H1 (cell line): ENCODE measurements around the gene SH3RF2. TPM values are rescaled to one million over a fixed set of nuclear protein-coding genes. Genes with fewer than 3 reads are reported as not detected.

Source experiments
- CTCF ChIA-PET: fragments of 300-600 bp; sonication (Branson Sonifier 250); formaldehyde crosslinking; loops from one replicate; lab custom pipeline; 2021; ENCODE audit not compliant: partially characterized antibody; lab: Charles Lee
- POLR2A ChIA-PET: fragments of 300-600 bp; sonication (Branson Sonifier 250); formaldehyde crosslinking; loops from one replicate; lab custom pipeline; 2021; ENCODE audit warnings: inconsistent platforms; ENCODE audit not compliant: partially characterized antibody; lab: Charles Lee
- DNase-seq, 2 experiments: peaks; one replicate each; pipeline versions ENCODE4 v3.0.0 to v3.0.0-alpha.2; 2010 to 2022; ENCODE audit warnings: low spot score in 2 of 2, low read depth in 1 of 2, mixed read lengths in 1 of 2
- FAIRE-seq: peaks from 2 replicates; lab custom pipeline; 2011; peaks lifted over from hg19 to GRCh38; lab: Jason Lieb, UNC
- H2AFZ ChIP-seq: 2 replicates; pipeline ENCODE4 v1.8.1; 2012; ENCODE audit warnings: low read length, inconsistent platforms
- H2AK5ac ChIP-seq: 2 replicates; pipeline ENCODE4 v1.6.1; 2013; ENCODE audit warnings: low read depth, low read length
- H2BK120ac ChIP-seq: replicated peaks from 2 replicates; pipeline ENCODE3; 2013; ENCODE audit warnings: low read depth, low read length, inconsistent platforms
- H2BK12ac ChIP-seq: 2 replicates; pipeline ENCODE4 v1.6.1; 2013; ENCODE audit warnings: low read depth, low read length
- H2BK15ac ChIP-seq: 2 replicates; pipeline ENCODE4 v1.6.1; 2013; ENCODE audit warnings: low read length
- H2BK20ac ChIP-seq: 2 replicates; pipeline ENCODE4 v1.6.1; 2013; ENCODE audit warnings: low read length
- H2BK5ac ChIP-seq: 2 replicates; pipeline ENCODE4 v1.6.1; 2013; ENCODE audit warnings: low read depth, low read length
- H3K14ac ChIP-seq: 2 replicates; pipeline ENCODE4 v1.6.1; 2013; ENCODE audit warnings: inconsistent platforms; ENCODE audit not compliant: insufficient read length
- H3K18ac ChIP-seq: 2 replicates; pipeline ENCODE4 v1.6.1; 2013; ENCODE audit warnings: low read length; ENCODE audit errors: extremely low read depth
- H3K23ac ChIP-seq: 2 replicates; pipeline ENCODE4 v1.6.1; 2013; ENCODE audit warnings: inconsistent platforms; ENCODE audit not compliant: insufficient read length
- H3K23me2 ChIP-seq: 2 replicates; pipeline ENCODE4 v1.6.1; 2013; ENCODE audit warnings: low read depth, low read length
- H3K27ac ChIP-seq: 2 replicates; pipeline ENCODE4 v1.6.1; 2011; ENCODE audit warnings: low read depth, low read length, inconsistent platforms
- H3K27me3 ChIP-seq, 4 experiments: replicated peaks in 1 of 4; 1 replicate in 1 of 4; 2 replicates in 3 of 4; pipeline versions ENCODE4 v1.6.1 to v1.8.1; 2011 to 2013; ENCODE audit warnings: low read length in 3 of 4, mild to moderate bottlenecking in 3 of 4, inconsistent platforms in 2 of 4, mixed read lengths in 2 of 4, moderate library complexity in 1 of 4; ENCODE audit not compliant: control insufficient read depth in 3 of 4, insufficient read depth in 3 of 4; ENCODE audit errors: extremely low read depth in 1 of 4
- H3K36me3 ChIP-seq, 4 experiments: 2 replicates each; pipeline versions ENCODE4 v1.6.1 to v1.8.1; 2011 to 2013; ENCODE audit warnings: mild to moderate bottlenecking in 4 of 4, low read length in 3 of 4, moderate library complexity in 2 of 4, control low read depth in 1 of 4, inconsistent platforms in 1 of 4; ENCODE audit not compliant: insufficient read depth in 4 of 4, control insufficient read depth in 2 of 4
- H3K4ac ChIP-seq: replicated peaks from 2 replicates; pipeline ENCODE3; 2013; ENCODE audit warnings: low read length, low read depth, mixed read lengths, inconsistent platforms; ENCODE audit not compliant: insufficient read length
- H3K4me1 ChIP-seq, 4 experiments: replicated peaks in 1 of 4; 1 replicate in 1 of 4; 2 replicates in 3 of 4; pipeline versions ENCODE4 v1.6.1 to v1.8.1; 2011 to 2013; ENCODE audit warnings: low read length in 3 of 4, inconsistent platforms in 2 of 4, mixed read lengths in 1 of 4; ENCODE audit not compliant: insufficient read depth in 4 of 4, control insufficient read depth in 3 of 4
- H3K4me2 ChIP-seq, 2 experiments: 2 replicates each; pipeline versions ENCODE4 v1.6.1 to v1.8.1; 2011 to 2013; ENCODE audit warnings: low read depth in 2 of 2, low read length in 2 of 2, control low read depth in 1 of 2, inconsistent platforms in 1 of 2, mild to moderate bottlenecking in 1 of 2; ENCODE audit not compliant: insufficient read depth in 1 of 2
- H3K4me3 ChIP-seq, 4 experiments: fragments of 200-600, 300-600 bp in 1 of 4; sonication (generic), shearing (Covaris generic), sonication (Bioruptor Twin) in 1 of 4; 2 replicates each; pipeline versions ENCODE4 v1.5.1 to v1.8.1; 2011 to 2016; ENCODE audit warnings: low read length in 4 of 4, low read depth in 3 of 4, control low read depth in 2 of 4, inconsistent platforms in 2 of 4, mild to moderate bottlenecking in 2 of 4, mixed read lengths in 1 of 4, moderate library complexity in 1 of 4; ENCODE audit not compliant: insufficient read depth in 2 of 4; ENCODE audit errors: extremely low read depth in 1 of 4
- H3K56ac ChIP-seq: replicated peaks from 2 replicates; pipeline ENCODE3; 2013; ENCODE audit warnings: low read depth, mild to moderate bottlenecking, mixed read lengths, low read length, inconsistent platforms; ENCODE audit not compliant: insufficient read length
- H3K79me1 ChIP-seq: 2 replicates; pipeline ENCODE4 v1.6.1; 2013; ENCODE audit warnings: low read depth, low read length, control low read depth
- H3K79me2 ChIP-seq, 2 experiments: 2 replicates each; pipeline versions ENCODE4 v1.6.1 to v1.8.1; 2012 to 2013; ENCODE audit warnings: low read length in 2 of 2, mild to moderate bottlenecking in 2 of 2, inconsistent platforms in 1 of 2; ENCODE audit not compliant: insufficient read depth in 2 of 2, control insufficient read depth in 1 of 2
- H3K9ac ChIP-seq, 4 experiments: replicated peaks in 1 of 4; 1 replicate in 1 of 4; 2 replicates in 3 of 4; pipeline versions ENCODE4 v1.6.1 to v1.8.1; 2011 to 2013; ENCODE audit warnings: low read depth in 3 of 4, low read length in 3 of 4, control low read depth in 2 of 4, mild to moderate bottlenecking in 2 of 4, moderate library complexity in 2 of 4, inconsistent platforms in 1 of 4; ENCODE audit errors: extremely low read depth in 1 of 4
- H3K9me3 ChIP-seq, 2 experiments: 2 replicates each; pipeline versions ENCODE4 v1.6.1 to v1.8.1; 2012 to 2013; ENCODE audit warnings: mild to moderate bottlenecking in 2 of 2, moderate library complexity in 2 of 2, control low read depth in 1 of 2, inconsistent platforms in 1 of 2, low read depth in 1 of 2, low read length in 1 of 2, mixed read lengths in 1 of 2; ENCODE audit not compliant: insufficient read depth in 2 of 2
- H4K20me1 ChIP-seq, 2 experiments: replicated peaks in 1 of 2; 2 replicates each; pipeline versions ENCODE3 to v1.8.1; 2011 to 2013; ENCODE audit warnings: inconsistent platforms in 2 of 2, low read length in 2 of 2, mild to moderate bottlenecking in 1 of 2; ENCODE audit not compliant: insufficient read depth in 2 of 2, control insufficient read depth in 1 of 2
- H4K5ac ChIP-seq: 2 replicates; pipeline ENCODE4 v1.6.1; 2013; ENCODE audit warnings: low read length, low read depth, mixed read lengths, inconsistent platforms; ENCODE audit not compliant: insufficient read length
- H4K8ac ChIP-seq: 2 replicates; pipeline ENCODE4 v1.8.0; 2013; ENCODE audit warnings: mild to moderate bottlenecking, moderate library complexity, low read length, inconsistent platforms; ENCODE audit not compliant: insufficient read depth; ENCODE audit errors: extremely low read depth
- H4K91ac ChIP-seq: replicated peaks from 2 replicates; pipeline ENCODE3; 2013; ENCODE audit warnings: low read length, mixed read lengths, inconsistent platforms; ENCODE audit not compliant: insufficient read length
- BRCA1 ChIP-seq: IDR thresholded peaks from 2 replicates; pipeline ENCODE4 v1.6.1; 2012; ENCODE audit warnings: low read depth, low read length, improper control_type of control experiment
- CBX8 ChIP-seq: fragments of 300-800, 300-1000 bp; sonication (generic); IDR thresholded peaks from 2 replicates; pipeline ENCODE4 v1.7.1; 2016; ENCODE audit warnings: low read depth, low read length, borderline replicate concordance
- CEBPB ChIP-seq: IDR thresholded peaks from 2 replicates; pipeline ENCODE4 v1.6.1; 2012; ENCODE audit warnings: low read depth, low read length
- CHD1 ChIP-seq: IDR thresholded peaks from 2 replicates; pipeline ENCODE4 v1.6.1; 2012; ENCODE audit warnings: low read depth, low read length, improper control_type of control experiment
- CHD2 ChIP-seq: IDR thresholded peaks from 2 replicates; pipeline ENCODE4 v1.6.1; 2012; ENCODE audit warnings: low read length, improper control_type of control experiment
- CREB1 ChIP-seq: IDR thresholded peaks from 2 replicates; pipeline ENCODE4 v1.6.1; 2012; ENCODE audit warnings: inconsistent platforms
- CTCF ChIP-seq, 3 experiments: IDR thresholded peaks; 1 replicate in 2 of 3; 2 replicates in 1 of 3; pipeline versions ENCODE4 v1.5.1 to v1.6.1; 2011; ENCODE audit warnings: low read length in 3 of 3, mild to moderate bottlenecking in 3 of 3, inconsistent platforms in 2 of 3, low read depth in 1 of 3, moderate library complexity in 1 of 3; ENCODE audit not compliant: insufficient read depth in 1 of 3; ENCODE audit errors: control extremely low read depth in 1 of 3
- JUN ChIP-seq: IDR thresholded peaks from 2 replicates; pipeline ENCODE4 v1.6.1; 2011; ENCODE audit warnings: low read depth, mild to moderate bottlenecking, improper control_type of control experiment, low read length
- MAX ChIP-seq: IDR thresholded peaks from 2 replicates; pipeline ENCODE4 v1.6.1; 2012; ENCODE audit warnings: inconsistent platforms
- POLR2AphosphoS5 ChIP-seq: IDR thresholded peaks from 2 replicates; pipeline ENCODE4 v1.6.1; 2011; ENCODE audit warnings: low read depth, low read length
- RXRA ChIP-seq: IDR thresholded peaks from 2 replicates; pipeline ENCODE4 v1.6.1; 2011; ENCODE audit warnings: low read depth, mild to moderate bottlenecking, low read length, moderate library complexity; ENCODE audit not compliant: insufficient read depth
- SIN3A ChIP-seq, 2 experiments: IDR thresholded peaks in 1 of 2; conservative IDR thresholded peaks in 1 of 2; 2 replicates each; pipeline ENCODE4 v1.6.1; 2011 to 2012; ENCODE audit warnings: low read length in 2 of 2, improper control_type of control experiment in 1 of 2, low read depth in 1 of 2, mild to moderate bottlenecking in 1 of 2
- SUZ12 ChIP-seq: fragments of 200-600 bp; sonication (generic); IDR thresholded peaks from 2 replicates; pipeline ENCODE4 v1.6.1; 2012; ENCODE audit warnings: mild to moderate bottlenecking, inconsistent platforms, low read length, moderate library complexity, mixed read lengths
- WGBS, 2 experiments: shearing (Covaris generic) in 1 of 2; methylation state at CpG; one replicate each; pipeline versions ENCODE4 v1.1.6 to v1.1.7; 2013 to 2015; ENCODE audit warnings: low lambda C conversion rate in 2 of 2, mixed read lengths in 2 of 2, inconsistent platforms in 1 of 2, low coverage in 1 of 2, missing lambda C conversion rate in 1 of 2; ENCODE audit not compliant: insufficient replicate concordance in 2 of 2, insufficient coverage in 1 of 2, insufficient read length in 1 of 2; ENCODE audit errors: extremely low coverage in 1 of 2, missing lambda C conversion rate in 1 of 2; 5-methylcytosine and 5-hydroxymethylcytosine counted together
- polyA plus RNA-seq, 7 experiments: library from polyadenylated mRNA; depleted of rRNA in 3 of 7; stranded (reverse) in 5 of 7; unstranded in 2 of 7; fragments of >200 nt in 5 of 7; fragments of 200-250 nt in 2 of 7; gene quantifications; 1 replicate in 5 of 7; 2 replicates in 1 of 7; 4 replicates in 1 of 7; pipeline versions ENCODE4 v1.2.1 to v1.2.3, GENCODE V29; 2011 to 2013; ENCODE audit warnings: missing spikeins in 2 of 7, mixed read lengths in 2 of 7
- total RNA-seq: library from RNA; stranded (reverse); fragmentation: NEBNext Ultra II Directional; extraction: Animal tissue kit (Norgen Biotek cat#: 25700); gene quantifications from 2 replicates; pipeline ENCODE4 v1.2.1, GENCODE V29; 2021

SH3RF2 gene
- total and polyA plus RNA-seq, 2 of the 8 experiments (the other 6 are each of a cell fraction or from before 2014, with no cell fraction given): 0.80 to 0.95 TPM

- H3K18ac ChIP-seq: no peak overlapping the region
- no peaks in the 10 kb centered on the region for H3K79me1 ChIP-seq
- no peaks in the 10 kb centered on the region for H4K20me1 ChIP-seq
- H3K23ac ChIP-seq: no peak overlapping the region
- DNase-seq: no peak
- no peak overlapping the region for H4K8ac ChIP-seq
- H2BK15ac ChIP-seq: no peak overlapping the region
- no peak for FAIRE-seq
- no peak overlapping the region for H4K91ac ChIP-seq
- no peak overlapping the region for H3K56ac ChIP-seq
- H2BK20ac ChIP-seq: no peak overlapping the region
- H3K79me2 ChIP-seq: no peaks in the 10 kb centered on the region
- no peak overlapping the region for H3K4ac ChIP-seq
- H3K4me1 ChIP-seq: no peaks in the 10 kb centered on the region
- no peak overlapping the region for H2AFZ ChIP-seq
- no peaks in the 10 kb centered on the region for H3K23me2 ChIP-seq
- H3K27me3 ChIP-seq: no peaks in the 10 kb centered on the region
- no peak overlapping the region for H2BK120ac ChIP-seq
- no peak overlapping the region for H3K14ac ChIP-seq
- no peak overlapping the region for H3K27ac ChIP-seq
- H3K36me3 ChIP-seq: no peaks in the 10 kb centered on the region
- no peaks in the 10 kb centered on the region for H3K9me3 ChIP-seq
- H2BK12ac ChIP-seq: no peak overlapping the region
- no peak overlapping the region for H2AK5ac ChIP-seq
- WGBS, 2 experiments: 92% methylated on average over 2 of the region's 2 CpGs; no CpG with 5 or more reads in 1 of the 2 experiments
- H4K5ac ChIP-seq: no peak overlapping the region
- H3K9ac ChIP-seq: no peak overlapping the region
- ChIA-PET POLR2A (no interaction called here), CTCF (interaction anchor here (0.9 to 1.8 kb wide), 3 partner anchors 13 to 74 kb away, joined by 3 to 6 read pairs (median 3); no protein-coding TSS in a partner anchor)
- no peak overlapping the region for H3K4me2 ChIP-seq
- no peak overlapping the region for H2BK5ac ChIP-seq
- H3K4me3 ChIP-seq: no peak overlapping the region
- no peak for TF ChIP-seq BRCA1
- TF ChIP-seq CEBPB: no peak
- TF ChIP-seq CHD1: no peak
- no peak for TF ChIP-seq SUZ12
- no peak for TF ChIP-seq CBX8
- TF ChIP-seq SIN3A (conservative IDR thresholded peaks at IDR 0.05 in 1 of 2, IDR thresholded peaks at IDR 0.05 in 1 of 2; ENCODE audit: low read depth in 1 of 2, low read length in 2 of 2): no peak
- no peak for TF ChIP-seq MAX
- TF ChIP-seq JUN: no peak
- no peak for TF ChIP-seq RXRA
- no peak for TF ChIP-seq POLR2AphosphoS5
- no peak for TF ChIP-seq CREB1
- TF ChIP-seq CHD2: no peak
- TF ChIP-seq CTCF (IDR thresholded peaks at IDR 0.05; ENCODE audit: control extremely low read depth in 1 of 3, insufficient read depth in 1 of 3, low read depth in 1 of 3, low read length in 3 of 3): no peak
Observed at GRCh38 chr5:145967296-145967695, 30.9 kb downstream of the SH3RF2 start.
